GM18861 (cell line): ENCODE results near the gene ANKRD34A.
A peak's percentile ranks its signal among the peaks of the same experiment; 100 is the strongest.
"Not testable (repeated sequence)": the region's sequence is repeated elsewhere in the genome, so short reads cannot be mapped to it uniquely, and the experiment has no call there.

Experiments used
- ATAC-seq: cut with Tn5 transposase; IDR thresholded peaks from one replicate; pipeline ENCODE4 v1.9.1; 2021; ENCODE audit not compliant: unreplicated experiment

Gene ANKRD34A

DNA sequence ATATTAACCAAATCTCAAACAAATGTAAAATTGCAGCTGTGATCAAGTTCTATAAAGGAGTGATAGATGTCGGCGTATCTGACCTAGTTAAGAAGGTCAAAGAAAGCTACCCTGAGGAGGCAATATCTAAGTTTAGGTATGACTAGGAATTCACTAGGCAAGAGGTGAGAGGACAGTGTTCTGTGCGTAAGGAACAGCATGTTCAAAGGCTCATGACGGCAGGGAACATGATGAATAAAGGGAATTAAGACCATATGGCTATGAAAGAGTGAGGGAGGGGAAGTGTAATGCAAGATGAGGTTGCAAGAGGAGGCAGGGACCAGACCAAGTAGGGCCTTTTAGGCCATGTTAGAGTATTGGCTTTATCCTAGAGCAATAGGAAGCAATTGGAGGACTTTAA is 15.2 kb downstream of the ANKRD34A start:
- no peak for ATAC-seq

DNA sequence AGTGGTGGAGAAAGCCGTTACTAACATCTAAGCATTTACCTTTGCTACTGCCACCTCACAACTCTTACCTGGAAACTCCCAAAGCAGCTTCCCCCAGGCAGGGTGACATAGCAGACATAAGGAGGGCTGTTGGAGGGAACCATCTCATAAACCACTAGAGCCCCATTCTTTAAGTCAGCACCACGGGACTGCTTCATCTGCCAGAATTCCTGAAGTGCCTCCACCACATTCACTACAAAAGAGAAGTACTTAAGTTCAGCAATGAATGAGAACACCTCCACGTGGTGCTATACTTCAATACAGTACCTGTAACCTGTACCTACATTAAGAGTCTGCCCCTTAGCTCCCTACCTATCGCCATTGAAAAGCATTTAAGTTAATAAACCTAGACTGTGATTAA is 16.8 kb downstream of the ANKRD34A start:
- no peak for ATAC-seq

DNA sequence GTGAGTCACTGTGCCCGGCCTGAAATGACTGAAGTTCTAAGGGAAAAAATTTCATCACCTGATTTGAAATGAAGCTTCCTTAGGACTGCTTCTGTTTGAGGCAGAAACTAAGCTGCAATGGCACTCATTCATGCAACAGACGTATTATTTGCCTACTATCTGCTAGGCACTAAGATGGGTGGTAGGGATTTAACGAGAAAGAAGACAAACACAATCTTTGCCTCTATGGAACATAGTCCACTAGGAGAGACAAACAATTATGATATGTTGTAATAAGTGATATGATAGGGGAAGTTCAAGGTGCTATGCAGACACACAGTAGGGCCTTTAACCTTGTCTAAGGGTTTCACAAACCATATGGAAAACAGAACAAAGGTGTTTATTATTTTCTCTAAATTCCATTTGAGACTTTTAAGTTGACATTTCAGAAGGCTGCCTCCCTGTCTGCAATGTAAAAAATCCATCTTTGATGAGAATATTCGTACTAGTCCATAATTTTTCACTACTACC is 17.8 kb downstream of the ANKRD34A start:
- ATAC-seq = no peak

DNA sequence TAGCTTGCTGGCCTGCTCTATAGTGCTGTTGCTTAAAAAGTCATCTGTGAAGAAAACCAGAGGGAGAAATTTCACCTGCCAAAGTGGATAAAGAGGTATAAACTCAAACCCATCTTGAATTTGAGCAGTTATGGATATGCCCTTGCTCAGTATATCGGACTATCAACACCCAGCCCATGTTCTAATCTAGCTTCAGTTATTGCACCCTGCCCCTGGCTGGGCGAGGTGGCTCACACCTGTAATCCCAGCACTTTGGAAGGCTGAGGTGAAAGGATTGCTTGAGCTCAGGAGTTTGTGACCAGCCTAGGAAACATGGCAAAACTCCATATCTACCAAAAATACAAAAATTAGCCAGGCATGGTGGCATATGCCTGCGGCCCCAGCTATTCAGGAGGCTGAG is 19.8 kb downstream of the ANKRD34A start:
- no peak for ATAC-seq

DNA sequence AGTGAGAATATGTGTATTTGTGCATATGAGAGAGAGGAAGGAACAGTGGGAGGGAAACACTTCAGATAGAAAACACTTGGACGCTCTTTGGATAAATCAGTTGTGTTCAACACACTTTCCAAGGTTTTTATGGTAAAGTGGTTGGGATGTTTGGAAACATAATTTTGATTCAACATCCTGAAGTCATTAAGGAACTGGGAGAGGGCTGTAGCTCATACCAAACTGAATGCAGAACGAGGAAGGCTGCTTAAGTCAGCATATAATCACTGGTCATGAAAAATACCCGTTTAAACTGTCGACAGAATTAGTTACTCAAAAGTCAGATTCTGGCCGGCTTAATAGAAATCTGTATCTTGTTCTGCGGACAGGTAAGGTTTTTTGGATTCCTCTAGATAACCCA is 21.5 kb downstream of the ANKRD34A start:
- ATAC-seq = no peak

DNA sequence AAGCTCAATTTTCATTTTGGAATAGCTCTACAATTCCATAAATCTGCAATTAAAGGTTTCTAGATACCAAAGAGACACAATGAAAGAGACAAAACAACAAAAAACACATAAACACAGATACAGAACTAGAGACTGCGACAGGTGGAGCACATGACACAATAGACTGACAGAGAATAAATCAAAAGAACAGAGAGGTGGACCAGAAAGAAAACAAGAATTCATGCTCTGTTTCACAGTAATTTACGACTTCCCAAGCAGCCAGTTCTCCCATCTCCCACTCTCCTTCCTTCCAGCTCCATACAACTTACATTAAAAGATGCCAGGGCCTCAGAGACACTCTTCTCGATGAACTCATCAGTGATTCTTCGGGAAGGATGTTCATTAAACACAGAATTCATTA is 22.0 kb downstream of the ANKRD34A start:
- no peak for ATAC-seq

DNA sequence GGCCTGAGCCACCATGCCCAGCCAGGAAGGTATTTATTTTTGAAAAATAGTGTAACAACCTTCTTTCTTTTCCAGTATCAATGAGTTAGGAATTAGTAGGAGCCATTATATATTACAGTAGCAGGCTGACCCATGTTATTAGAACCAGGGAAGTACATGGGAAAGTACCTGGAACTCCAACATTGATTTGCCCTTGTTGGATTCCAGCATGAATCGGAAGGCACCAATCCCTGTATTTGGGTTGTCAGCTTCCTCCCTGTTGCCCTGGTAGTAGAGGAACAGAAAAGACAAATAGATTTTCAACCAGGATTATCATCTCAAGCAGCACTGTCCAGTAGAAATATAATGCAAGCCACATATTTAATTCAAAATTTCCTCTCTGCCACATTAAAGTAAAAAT is 26.9 kb downstream of the ANKRD34A start:
- no peak for ATAC-seq

DNA sequence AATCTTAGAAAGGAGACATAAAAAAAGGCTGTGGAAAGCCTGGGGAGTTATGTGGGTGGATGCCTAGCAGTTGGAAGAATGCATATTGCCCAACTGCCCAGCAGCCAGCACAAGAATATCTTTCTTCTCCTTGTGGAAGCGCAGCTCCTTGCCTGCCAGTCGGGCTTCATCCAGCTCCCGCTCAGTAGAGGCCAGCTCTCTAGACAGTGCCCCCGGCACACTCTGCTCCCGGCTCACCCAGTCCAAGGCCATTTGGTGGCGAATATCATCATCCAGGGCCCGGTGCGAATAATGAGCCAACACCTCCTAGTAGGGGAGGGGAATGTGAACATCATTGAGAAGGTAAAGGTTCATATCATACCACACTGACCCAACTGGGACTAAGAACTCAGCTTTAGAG is 28.1 kb downstream of the ANKRD34A start:
- no peak for ATAC-seq

DNA sequence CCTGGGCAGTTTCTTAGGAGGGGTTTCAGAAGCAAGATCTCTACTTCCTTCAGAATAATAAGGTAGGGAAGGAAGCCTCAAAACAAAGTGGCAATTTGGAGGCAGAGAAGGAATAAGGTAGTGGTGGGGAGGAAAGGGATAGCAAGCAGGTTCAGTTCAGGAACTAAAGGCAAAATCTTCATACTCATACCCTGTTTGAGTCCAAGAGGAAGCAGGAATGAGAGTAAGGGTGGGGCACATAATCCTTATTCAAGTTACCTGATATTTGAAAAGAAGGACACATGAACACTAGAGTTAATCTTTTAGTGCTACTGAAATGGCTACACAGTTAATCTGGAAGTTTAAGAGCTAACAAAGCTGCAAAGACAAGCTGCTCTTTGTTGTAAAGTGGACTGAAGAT is 28.7 kb downstream of the ANKRD34A start:
- ATAC-seq = no peak

DNA sequence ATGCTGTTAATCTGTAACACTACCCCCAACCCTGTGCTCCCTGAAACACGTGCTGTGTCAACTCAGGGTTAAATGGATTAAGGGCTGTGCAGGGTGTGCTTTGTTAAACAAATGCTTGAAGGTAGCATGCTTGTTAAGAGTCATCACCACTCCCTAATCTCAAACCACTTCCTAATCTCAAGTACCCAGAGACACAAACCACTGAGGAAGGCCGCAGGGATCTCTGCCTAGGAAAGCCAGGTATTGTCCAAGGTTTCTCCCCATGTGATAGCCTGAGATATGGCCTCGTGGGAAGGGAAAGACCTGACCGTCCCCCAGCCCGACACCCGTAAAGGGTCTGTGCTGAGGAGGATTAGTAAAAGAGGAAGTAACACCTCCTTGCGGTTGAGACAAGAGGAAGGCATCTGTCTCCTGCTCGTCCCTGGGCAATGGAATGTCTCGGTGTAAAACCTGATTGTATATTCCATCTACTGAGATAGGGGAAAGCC is 31.8 kb downstream of the ANKRD34A start:
- not testable (repeated sequence) for ATAC-seq

DNA sequence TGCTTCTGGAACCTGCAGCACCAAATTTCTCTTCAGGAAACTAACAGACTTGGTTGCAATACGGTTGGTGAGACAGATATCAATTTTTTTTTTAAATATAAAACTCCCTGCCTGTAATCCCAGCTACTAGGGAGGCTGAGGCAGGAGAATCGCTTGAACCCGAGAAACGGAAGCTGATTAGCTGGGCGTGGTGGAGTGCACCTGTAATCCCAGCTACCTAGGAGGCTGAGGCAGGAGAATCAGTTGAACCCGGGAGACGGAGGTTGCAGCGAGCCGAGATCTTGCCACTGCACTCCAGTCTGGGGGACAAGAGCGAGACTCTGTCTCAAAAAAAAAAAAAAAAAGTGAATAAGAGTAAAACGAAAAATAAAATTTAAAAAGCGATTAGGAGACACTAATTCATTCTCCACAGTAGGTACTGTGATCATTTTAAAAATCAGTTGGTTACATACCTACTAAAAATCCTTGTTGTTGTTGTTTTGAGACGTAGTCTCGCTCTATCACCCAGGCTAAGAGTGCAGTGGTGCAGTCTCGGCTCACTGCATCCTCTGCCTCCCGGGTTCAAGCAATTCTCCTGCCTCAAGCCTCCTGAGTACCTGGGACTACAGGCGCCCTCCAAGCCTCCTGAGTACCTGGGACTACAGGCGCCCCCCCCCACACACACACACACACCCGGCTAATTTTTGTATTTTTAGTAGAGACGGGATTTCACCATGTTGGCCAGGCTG is 36.3 kb downstream of the ANKRD34A start:
- no peak for ATAC-seq

DNA sequence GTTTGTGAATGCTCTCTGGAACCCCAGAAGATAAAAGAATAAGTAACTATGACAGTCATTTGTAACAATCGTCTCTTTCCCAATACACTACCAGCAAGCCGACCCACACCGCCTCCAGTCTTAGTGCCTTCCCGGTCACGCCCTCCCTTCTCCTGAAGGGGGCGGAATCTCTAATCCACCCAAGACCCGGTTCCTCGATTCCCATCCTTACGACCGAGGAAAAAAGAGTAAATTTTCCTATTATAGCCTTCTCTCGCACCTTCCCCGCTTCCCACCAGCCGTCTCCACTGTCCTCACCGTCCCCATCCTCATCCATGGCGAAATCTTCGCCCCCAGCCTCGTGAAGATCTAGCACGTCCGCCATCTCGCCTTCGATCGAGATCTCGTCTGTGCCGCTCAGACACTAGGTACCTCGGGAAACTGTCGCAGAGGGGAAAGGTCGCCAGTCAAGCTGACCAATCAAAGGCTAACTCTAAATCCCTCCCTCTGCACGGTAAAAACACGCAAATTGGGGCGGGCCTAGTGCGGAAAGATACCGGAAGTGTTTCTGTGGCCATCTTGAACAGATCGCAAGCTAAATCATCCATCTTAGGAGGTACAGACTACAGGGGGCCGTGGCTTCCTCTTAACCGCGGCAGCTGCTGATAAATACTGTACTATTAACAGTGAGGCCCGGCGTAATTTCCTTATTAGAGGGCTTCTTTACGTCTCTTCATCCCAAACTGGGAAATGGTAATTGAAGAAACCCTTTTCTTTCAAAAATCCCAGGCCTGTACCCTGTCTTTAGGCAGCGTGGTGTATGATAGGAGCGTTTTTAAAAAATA is 37.1 kb downstream of the ANKRD34A start, which contains the start of gene RBM8A:
Gene RBM8A, minus strand, starts transcription at position 422 of the 824 bp plus-strand sequence. Its CDS starts 58 bp downstream, at position 364.
- peak; percentile 95 for ATAC-seq

DNA sequence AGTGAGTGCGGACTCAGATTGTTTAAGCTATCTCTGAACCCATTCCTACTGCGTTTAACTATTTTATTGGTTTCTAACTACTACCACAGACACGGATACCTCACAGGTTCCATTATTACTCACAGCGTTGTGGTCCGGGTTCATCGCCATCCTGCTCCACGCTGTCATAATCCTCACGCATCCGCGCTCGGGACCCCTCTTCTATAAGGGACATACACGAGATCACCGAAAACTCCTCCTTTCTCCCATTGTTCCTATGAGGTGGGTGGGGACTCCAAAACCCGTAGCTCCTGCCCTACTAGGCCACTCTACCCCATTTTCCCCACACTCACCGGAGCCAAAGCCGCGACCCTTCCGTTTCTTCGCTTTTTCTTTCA is 37.7 kb downstream of the ANKRD34A start:
- no peak for ATAC-seq

DNA sequence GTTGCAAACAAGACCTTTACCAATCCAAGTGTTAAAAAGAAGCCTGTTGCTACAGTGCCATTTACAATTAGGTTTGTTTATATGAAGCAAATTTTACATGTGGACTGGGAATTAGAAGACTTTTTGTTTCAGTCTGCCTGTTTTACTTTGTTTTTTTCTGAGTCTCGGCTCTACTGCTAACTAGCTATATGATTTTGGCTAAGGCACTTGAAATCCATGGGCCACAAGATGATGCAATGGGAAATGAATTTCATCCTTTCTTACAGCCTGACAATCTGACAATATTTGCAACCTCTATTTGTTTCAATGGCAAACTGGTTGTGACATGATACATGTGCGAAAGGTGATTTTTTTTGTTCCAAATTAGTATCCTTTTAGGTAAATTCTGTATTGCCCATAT is 42.1 kb downstream of the ANKRD34A start:
- ATAC-seq = no peak

DNA sequence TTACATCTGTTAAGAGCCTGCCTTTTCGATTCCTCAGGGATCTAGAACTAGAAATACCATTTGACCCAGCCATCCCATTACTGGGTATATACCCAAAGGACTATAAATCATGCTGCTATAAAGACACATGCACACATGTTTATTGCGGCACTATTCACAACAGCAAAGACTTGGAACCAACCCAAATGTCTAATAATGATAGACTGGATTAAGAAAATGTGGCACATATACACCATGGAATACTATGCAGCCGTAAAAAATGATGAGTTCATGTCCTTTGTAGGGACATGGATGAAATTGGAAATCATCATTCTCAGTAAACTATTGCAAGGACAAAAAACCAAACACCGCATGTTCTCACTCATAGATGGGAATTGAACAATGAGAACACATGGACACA is 44.1 kb downstream of the ANKRD34A start:
- not testable (repeated sequence) for ATAC-seq

DNA sequence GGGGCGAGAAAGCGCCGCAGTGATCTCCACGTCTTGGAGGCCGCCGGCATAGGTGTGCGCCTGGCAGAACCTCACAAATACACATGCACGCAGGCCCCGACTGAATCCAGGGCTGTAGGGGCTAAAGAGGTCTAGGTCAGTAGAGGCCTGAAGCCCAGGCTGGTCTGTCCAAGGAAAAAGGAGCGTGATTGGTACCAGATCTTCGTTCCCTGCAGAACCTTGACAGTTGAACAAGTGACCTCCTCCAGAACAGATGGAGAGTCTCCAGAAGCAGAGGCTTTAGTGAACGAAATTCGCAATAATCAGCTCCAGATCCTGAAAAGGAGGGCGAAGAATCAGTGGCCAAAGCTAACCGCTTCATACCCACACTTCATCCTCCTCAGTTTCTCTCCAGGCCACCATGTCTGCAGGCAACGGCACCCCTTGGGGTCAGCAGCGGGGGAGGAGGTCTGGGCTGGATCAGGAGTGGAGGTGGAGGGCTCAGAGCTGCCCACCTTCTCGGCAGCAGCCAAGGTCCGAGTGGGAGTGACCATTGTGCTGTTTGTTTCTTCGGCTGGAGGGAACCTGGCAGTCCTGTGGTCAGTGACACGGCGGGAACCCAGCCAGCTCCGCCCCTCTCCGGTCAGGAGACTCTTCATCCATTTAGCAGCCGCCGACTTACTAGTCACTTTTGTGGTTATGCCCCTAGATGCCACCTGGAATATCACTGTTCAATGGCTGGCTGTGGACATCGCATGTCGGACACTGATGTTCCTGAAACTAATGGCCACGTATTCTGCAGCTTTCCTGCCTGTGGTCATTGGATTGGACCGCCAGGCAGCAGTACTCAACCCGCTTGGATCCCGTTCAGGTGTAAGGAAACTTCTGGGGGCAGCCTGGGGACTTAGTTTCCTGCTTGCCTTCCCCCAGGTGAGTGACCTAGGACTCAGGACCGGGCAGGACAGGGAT is 45.1 kb downstream of the ANKRD34A start:
- ATAC-seq = peak; percentile 18

DNA sequence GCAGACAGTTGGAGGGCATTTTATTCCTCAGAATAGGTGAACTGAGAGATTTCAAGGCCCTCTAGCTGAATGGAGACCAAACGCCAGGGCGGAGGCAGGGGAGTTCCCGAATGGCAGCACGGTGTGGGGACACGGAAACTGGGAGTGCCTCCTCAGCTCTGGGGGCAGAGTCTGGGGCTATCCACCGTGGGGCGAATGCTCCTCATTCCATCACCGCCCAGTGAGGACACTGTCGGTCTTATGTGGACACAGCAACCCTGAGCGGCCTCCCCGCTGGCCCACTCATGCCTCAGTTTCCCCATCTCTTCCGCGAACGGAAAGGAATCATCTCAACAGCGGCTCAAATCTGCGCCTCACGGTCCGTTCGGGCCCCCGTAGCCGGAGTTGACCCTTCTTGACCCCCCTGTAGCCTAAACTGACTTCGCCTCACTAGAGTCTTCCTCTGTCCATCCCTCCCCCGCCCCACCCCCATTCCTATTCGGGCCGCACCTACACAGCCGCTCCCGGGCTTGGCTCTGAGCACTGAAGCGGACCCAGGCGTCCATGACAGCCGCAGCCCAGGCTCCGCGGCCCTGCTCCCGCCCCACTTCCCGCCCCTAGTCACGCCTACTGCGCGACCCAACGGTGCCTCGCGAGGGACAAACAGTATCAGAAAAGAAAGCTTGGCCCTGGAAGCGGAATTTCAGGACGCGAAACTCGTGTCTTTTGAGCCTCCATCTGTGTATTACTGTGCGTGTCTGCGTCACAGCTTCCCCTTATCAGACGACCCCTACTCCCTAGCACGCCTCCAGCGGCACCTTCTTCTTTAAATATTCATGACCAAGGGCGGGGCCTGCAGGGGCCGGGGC is 46.0 kb downstream of the ANKRD34A start, which contains the start of gene PEX11B:
Gene PEX11B, minus strand, starts transcription at position 574 of the 848 bp plus-strand sequence. Its CDS starts 29 bp downstream, at position 545.
- peak; percentile 72 for ATAC-seq

DNA sequence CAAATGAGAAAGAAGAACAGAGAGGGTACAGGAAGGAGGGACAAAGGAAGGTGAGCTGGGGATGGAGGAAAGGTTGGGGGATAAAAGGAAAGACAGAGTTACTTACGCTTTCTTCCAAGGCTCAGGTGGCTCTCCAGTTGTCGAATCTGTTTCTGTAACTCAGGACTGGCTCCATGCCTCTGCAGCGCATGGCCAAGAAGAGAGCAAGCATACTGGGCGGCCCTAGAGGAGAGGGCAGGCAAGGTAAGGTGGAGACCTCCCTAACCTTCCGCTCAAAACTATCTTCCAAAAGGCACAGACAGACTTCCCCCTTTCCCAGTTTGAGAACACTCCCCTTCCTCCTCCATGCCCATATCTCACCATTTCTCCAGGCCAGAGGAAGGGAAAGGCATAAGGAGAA is 46.8 kb downstream of the ANKRD34A start:
- ATAC-seq = no peak

DNA sequence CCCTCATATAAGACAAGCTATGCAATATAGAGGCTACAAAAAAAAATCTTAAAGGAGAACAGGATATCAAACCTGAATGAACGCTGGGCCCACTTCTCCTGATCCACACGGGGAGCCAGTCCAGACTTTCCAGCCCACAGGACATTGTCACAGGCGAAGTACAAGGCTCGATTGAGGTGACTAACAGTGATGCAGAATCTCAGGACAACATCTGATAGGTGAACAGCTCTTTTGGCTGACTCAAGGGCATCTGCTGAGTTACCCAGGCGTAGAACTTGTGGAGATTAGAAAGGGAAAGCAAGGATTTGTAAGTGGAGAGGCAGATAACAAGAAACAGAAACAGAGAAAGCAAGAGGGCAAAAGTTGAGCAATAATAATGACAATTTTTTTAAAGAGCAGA is 47.6 kb downstream of the ANKRD34A start:
- no peak for ATAC-seq

DNA sequence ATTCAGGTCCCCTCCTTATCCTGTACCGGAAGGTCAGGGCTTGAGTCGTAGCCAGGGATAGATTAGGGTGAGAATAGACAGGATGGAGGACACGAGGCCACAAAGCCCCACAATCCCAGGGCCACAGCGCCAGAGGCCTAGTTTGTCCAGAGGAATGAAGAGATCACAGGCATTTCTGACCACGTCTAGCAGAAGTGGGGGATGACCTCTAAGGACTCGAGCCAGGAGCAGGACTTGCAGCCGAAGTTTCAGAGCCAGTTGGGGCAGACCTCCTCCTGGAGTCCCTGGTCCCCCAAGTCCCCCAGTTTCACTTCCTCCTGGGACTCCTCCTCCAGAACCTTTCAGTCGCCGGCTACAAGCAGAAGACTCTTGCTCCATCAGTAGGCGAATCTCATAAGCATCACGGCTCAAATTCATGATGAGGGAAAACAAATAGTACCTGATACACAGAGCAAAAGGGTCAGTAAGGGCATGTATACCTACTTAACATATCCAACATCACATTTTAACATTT is 52.2 kb downstream of the ANKRD34A start:
- ATAC-seq = no peak
